Glomerular visceral epithelial cell (primary cell): ENCODE results near the gene INCENP.

Experiments
- DNase-seq: peaks from one replicate; pipeline ENCODE4 v3.0.0-alpha.2; 2016; ENCODE audit errors: extremely low spot score

INCENP gene

DNA sequence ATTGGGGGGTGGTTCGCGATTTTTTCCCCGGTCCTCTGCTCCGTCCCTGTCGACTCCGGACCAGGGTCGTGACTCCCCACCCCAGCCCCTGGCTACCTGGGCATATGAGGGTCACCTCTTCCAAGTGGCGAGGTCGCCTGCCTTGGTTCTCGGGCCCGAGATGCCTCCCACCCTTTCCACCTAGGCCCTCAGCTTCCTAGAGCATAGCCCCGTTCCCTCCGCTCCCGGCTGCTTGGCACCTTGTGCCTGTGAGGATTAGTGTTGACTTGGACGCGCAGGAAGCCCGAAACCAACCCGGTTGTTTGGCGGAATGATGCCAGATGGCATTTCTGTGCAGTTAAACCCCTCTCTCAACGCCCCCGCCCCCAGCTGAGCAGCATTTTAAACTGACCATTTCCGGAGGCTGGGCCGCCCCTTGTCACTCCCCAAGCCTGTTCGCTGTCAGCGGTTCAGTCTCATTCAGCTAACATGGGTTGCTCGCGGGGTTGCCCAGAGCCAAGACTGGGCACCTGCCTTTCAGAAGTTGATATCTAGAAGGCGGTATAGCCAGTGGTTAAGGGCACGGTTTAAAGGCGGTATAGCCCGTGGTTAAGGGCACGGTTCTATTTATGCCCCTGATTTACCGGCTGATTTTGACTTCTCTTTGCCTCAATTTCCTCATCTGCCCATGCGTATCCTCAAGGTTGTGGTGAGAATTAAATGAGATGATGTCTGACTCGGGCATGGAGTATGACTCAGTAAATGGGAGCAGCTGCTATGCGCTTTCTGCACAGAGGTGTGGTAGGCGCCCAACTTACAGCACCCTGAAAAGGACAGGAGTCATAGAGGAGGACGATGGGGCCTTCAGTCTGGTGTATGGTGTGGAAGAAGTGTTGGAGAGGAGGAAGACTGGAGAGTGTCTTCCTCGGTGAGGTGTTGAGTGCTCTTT, 639 bp downstream of the INCENP start:
- DNase-seq: peak; percentile 43

DNA sequence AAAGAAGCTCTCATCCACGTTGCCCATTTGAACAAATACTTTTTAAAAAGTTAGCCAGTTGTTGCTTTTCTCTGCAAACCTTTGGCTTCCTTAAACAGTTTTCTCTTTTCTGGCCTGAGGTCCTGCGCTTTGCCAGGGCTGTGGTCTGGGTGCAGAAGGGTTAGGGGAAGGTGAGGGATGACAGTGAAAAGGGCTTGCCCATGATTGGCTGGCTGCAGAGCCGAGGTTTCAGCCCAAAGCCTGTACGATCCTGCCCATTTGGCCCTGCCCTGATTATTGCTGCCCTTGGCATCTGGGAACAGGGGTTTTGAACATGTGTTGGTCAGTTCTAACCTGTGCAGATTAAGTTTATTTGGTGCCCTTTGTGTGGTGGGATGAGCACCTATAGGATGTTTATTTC, 1.5 kb downstream of the INCENP start:
- no peak for DNase-seq

DNA sequence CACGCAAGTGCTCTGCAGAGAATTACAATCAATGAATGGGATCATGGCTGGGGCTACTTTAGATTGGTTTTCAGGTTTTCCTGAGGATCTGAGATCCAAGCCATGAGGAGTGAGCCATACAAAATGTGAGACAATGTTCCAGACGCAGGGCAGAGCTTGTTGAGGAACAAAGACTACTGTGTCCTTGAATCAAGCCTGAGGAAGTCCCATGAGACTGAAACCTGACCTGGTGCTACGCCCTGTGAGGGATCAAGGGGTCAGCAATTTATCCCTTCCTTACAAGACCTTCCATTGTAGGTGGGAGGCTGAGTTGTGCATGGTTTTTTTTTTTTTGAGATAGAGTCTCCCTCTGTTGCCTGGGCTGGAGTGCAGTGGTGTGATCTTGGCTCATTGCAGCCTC, 2.1 kb downstream of the INCENP start:
- DNase-seq: no peak

GRCh38 chr11:62127426-62127825, 3.6 kb downstream of the INCENP start:
- no peak for DNase-seq

GRCh38 chr11:62127941-62128770, 4.3 kb downstream of the INCENP start:
- no peak for DNase-seq

DNA sequence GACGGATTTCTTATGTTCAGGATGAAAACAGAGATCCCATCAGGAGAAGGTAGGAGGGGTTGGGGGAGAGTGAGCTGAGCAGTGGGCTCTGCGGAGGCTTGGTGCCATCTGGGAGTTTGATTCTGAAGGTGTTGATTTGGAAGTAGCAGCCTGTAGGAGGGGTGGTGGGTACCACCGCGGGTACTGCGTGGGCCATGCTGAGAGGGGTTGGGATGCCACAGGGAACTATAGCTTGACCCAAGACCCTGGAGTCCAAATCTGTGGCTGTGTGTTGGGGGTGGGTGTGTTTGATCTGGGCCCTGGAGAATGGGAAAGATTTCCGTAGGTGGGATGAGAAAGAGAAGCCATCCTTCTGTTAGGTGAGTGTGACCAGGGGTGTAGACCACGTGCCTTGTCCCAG, 5.0 kb downstream of the INCENP start:
- DNase-seq: no peak

DNA sequence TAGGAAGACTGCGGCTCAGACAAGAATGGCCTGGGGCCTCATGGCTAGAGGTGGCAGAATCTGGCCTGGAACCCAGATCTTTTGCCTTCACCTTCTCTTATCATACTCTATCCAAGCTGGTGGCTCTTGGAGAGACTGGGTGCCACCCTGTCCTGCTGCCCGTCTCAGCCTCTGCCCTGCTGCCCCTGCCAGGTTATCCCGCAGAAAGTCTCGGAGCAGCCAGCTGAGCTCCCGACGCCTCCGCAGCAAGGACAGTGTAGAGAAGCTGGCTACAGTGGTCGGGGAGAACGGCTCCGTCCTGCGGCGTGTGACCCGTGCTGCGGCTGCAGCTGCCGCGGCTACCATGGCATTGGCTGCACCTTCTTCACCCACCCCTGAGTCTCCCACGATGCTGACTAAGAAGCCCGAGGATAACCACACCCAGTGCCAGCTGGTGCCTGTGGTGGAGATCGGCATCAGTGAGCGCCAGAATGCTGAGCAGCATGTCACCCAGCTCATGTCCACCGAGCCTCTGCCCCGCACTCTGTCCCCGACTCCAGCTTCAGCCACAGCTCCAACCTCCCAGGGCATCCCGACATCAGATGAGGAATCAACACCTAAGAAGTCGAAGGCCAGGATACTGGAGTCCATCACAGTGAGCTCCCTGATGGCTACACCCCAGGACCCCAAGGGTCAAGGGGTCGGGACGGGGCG, 5.9 kb downstream of the INCENP start:
- DNase-seq: no peak

- DNase-seq: no peak
Observed at GRCh38 chr11:62130283-62131169, 6.7 kb downstream of the INCENP start.

- no peak for DNase-seq
Observed at GRCh38 chr11:62131170-62131464, 7.3 kb downstream of the INCENP start.

DNA sequence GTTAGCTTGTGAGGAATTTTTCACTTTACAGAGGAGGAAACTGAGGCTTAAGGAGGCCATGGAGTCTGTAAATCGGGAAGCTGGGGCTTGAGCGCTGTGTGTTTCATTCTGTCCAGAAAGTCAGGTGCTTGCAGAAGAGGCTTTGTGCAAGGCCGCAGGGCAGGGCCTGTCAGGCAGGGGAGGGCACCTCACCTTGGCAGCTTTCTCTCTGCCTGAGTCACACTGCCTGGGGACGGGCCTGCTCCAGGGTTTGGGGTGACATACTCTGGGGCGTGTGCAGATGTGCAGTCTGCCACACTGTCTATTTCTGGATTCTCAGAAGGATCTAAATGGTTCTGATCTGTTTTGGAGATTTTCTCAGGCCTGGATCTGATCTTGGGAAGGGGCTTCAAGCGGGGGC, 8.4 kb downstream of the INCENP start:
- no peak for DNase-seq

DNA sequence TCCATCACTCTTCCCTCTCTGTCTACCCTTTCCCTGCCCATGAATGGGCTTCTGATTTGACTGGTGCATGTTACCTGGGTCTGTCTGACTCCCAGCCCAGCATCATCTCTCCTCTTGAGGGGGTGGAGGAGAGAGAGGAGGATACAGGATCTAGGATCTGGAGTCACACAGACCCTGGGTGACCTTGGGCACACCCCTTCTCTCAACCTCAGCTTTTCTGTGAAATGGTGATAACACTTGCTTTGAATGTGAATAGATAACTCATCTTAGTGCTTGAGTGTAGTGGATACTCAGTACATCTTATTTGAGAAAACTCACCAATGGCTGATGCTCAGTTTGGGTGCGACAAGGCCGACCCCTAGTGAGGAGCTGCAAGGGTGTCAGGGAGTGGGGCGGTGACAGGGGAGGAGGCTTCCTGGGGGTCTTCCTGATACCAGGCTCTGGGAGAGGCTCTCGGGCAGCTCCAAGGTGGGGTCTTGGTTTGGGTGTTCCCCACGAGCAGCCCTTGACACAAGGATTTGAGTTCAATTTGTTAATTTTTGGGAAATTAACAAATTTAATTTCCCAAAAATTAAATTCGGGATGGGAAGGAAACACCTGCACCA, 9.0 kb downstream of the INCENP start:
- DNase-seq: no peak

- DNase-seq: no peak
Observed at GRCh38 chr11:62133328-62134065, 9.7 kb downstream of the INCENP start.

DNA sequence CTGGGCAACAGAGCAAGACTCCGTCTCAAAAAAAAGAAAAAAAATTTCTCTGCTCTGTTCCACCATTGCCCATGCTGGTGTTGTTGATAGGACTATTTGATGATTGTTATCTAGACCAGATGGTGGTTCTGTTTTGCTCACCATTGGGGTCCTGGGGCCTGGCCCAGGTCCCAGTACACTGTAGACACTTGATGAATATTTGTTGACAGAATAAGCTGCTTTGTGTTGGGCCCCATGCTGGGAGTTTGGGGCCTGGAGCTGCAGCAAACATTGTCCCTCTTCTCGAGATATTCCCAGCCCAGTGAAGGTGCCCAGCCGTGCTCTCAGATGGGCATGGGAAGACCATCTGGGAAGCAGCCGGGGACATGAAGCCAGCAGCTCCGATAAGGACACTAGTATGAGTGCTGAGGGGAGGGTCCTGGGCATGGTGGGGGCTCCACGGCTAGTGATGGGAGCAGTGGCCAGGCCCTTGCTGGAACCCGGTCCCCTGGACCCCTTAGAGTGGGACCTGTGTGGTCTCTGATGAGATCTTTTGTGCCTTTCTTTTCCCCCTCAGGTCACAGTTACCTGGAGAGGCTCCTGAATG, 13.6 kb downstream of the INCENP start:
- DNase-seq: no peak

- DNase-seq: no peak
Observed at GRCh38 chr11:62137881-62138629, 14.2 kb downstream of the INCENP start.

GRCh38 chr11:62138630-62139425, 15.0 kb downstream of the INCENP start:
- DNase-seq: no peak

- DNase-seq: no peak
Observed at GRCh38 chr11:62139526-62140303, 15.9 kb downstream of the INCENP start.

GRCh38 chr11:62140304-62141110, 16.7 kb downstream of the INCENP start:
- DNase-seq: no peak
